Common myeloid progenitor, CD34-positive (primary cell): Measurements from ENCODE around the gene MAP2K6.

Experiments used
- CTCF ChIA-PET: fragments of 350-600 bp; sonication (Branson Sonifier 250); formaldehyde crosslinking; loops from one replicate; lab custom pipeline; 2021; ENCODE audit warnings: antibody characterized with exemption; lab: Charles Lee
- POLR2A ChIA-PET: fragments of 350-600 bp; sonication (Branson Sonifier 250); formaldehyde crosslinking; loops from one replicate; lab custom pipeline; 2021; ENCODE audit warnings: antibody characterized with exemption; lab: Charles Lee
- DNase-seq, 3 donors: peaks; one replicate each; pipeline versions ENCODE4 v3.0.0 to v3.0.0-alpha.2; 2013
- H3K27ac ChIP-seq, 2 experiments: 1 replicate in 1 of 2; 2 replicates in 1 of 2; pipeline ENCODE4 v1.7.0; 2013; ENCODE audit warnings: inconsistent platforms in 2 of 2, low read length in 2 of 2, mild to moderate bottlenecking in 2 of 2, low read depth in 1 of 2, moderate library complexity in 1 of 2; ENCODE audit not compliant: severe bottlenecking in 2 of 2, insufficient read depth in 1 of 2, poor library complexity in 1 of 2
- H3K27me3 ChIP-seq, 5 experiments: replicated peaks in 2 of 5; 1 replicate in 3 of 5; 2 replicates in 2 of 5; pipeline versions ENCODE4 v1.6.1 to v1.7.0; 2013; ENCODE audit warnings: low read length in 4 of 5, mild to moderate bottlenecking in 2 of 5, moderate library complexity in 2 of 5, inconsistent platforms in 1 of 5; ENCODE audit not compliant: insufficient read depth in 5 of 5, control insufficient read depth in 4 of 5
- H3K36me3 ChIP-seq, 4 experiments: 1 replicate in 2 of 4; 2 replicates in 2 of 4; pipeline versions ENCODE4 v1.6.1 to v1.7.0; 2013; ENCODE audit warnings: low read length in 3 of 4, control low read depth in 1 of 4, mild to moderate bottlenecking in 1 of 4; ENCODE audit not compliant: control insufficient read depth in 4 of 4, insufficient read depth in 4 of 4
- H3K4me1 ChIP-seq, 4 experiments: 1 replicate in 3 of 4; 2 replicates in 1 of 4; pipeline versions ENCODE4 v1.6.1 to v1.7.1; 2013; ENCODE audit warnings: low read length in 3 of 4, mild to moderate bottlenecking in 3 of 4, control low read depth in 1 of 4, inconsistent platforms in 1 of 4, moderate library complexity in 1 of 4; ENCODE audit not compliant: control insufficient read depth in 4 of 4, insufficient read depth in 4 of 4; ENCODE audit errors: control extremely low read depth in 1 of 4
- H3K4me3 ChIP-seq, 7 experiments: 1 replicate in 4 of 7; 2 replicates in 3 of 7; pipeline versions ENCODE4 v1.5.1 to v1.7.0; 2013; ENCODE audit warnings: mild to moderate bottlenecking in 7 of 7, low read length in 6 of 7, moderate library complexity in 6 of 7, inconsistent platforms in 2 of 7, low read depth in 2 of 7, control low read depth in 1 of 7; ENCODE audit not compliant: insufficient read depth in 4 of 7, control insufficient read depth in 1 of 7; ENCODE audit errors: extremely low read depth in 1 of 7
- H3K9me3 ChIP-seq, 5 experiments: 1 replicate in 4 of 5; 2 replicates in 1 of 5; pipeline versions ENCODE4 v1.6.1 to v1.7.1; 2013; ENCODE audit warnings: low read length in 4 of 5, mild to moderate bottlenecking in 2 of 5, inconsistent platforms in 1 of 5, low read depth in 1 of 5, moderate library complexity in 1 of 5; ENCODE audit not compliant: control insufficient read depth in 4 of 5, insufficient read depth in 2 of 5; ENCODE audit errors: control extremely low read depth in 1 of 5
- WGBS: methylation state at CpG from one replicate; pipeline ENCODE4 v1.1.5; 2013; ENCODE audit not compliant: insufficient coverage; 5-methylcytosine and 5-hydroxymethylcytosine counted together

Gene MAP2K6

DNA sequence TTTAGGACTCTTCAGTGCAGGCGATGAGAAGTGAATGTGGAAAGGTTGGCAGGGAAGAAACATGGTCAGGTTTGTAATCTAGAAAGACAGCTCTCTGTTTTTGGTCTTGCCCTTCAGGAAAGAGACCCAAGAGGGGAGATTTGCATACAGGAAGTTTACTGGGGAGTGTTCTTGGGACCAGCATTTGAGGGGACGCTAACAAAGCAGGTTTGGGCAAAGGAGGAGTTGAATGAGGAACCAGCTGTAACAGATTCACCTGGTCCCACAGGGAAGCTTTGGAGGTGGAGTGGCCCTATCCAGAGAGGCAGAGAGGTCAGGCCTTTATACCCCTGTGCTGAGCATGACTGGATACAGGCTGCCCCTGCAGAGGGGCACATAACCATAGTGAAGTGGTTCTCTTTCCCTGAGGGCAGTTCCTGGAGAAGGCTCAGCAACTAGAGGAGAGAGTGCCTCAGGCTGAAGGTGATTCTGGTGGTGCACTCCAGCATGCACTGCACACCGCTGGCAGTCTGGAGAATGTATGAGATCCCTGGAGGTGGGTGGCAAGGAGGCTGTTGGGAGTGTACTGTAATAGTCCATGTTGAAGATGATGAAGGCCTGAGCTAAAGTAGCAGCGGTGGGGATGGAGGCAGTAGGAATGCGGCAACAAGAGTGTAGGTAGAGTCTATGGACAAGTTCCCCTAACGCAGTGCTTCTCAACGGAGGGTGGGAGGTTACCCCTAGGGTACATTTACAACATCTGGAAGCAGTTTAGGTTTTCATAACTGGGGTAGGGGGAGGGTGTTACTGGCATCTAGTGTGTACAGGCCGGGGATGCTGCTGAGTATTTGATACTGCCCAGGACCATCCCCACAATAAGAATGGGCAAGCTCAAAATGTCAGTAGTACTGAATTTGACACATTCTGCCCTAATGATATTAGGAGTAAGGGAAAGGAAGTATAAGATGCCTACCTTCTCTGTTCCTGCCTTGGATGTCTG is 37.2 kb downstream of the MAP2K6 start:
- ChIA-PET POLR2A (no interaction called here), CTCF (no interaction called here)
- H3K9me3 ChIP-seq, result no peaks in the 10 kb centered on the region
- 95% methylated on average over 8 of the region's 8 CpGs for WGBS
- no peak overlapping the region for H3K27ac ChIP-seq
- peaks cover 0 to 3% (median 0%) of the 10 kb centered on the region in 4 experiments for H3K36me3 ChIP-seq
- H3K4me1 ChIP-seq, result no peaks in the 10 kb centered on the region
- no peak overlapping the region for H3K4me3 ChIP-seq
- peaks cover 0 to 3% (median 0%) of the 10 kb centered on the region in 5 experiments for H3K27me3 ChIP-seq
- no peak for DNase-seq

GRCh38 chr17:69452664-69453260 is 38.3 kb downstream of the MAP2K6 start:
- ChIA-PET POLR2A (no interaction called here), CTCF (interaction anchor here (0.8 kb wide), 1 partner anchor 19 kb away, joined by 3 read pairs; no protein-coding TSS in a partner anchor)
- Histone ChIP-seq H3K36me3 (peaks cover 0 to 4% (median 0%) of the 10 kb centered on the region in 4 experiments), H3K27me3 (peaks cover 0 to 3% (median 0%) of the 10 kb centered on the region in 5 experiments), H3K9me3 (no peaks in the 10 kb centered on the region), H3K4me1 (no peaks in the 10 kb centered on the region), H3K4me3 (no peak overlapping the region), H3K27ac (no peak overlapping the region)
- DNase-seq, result no peak
- WGBS, result 97% methylated on average over 7 of the region's 8 CpGs

DNA sequence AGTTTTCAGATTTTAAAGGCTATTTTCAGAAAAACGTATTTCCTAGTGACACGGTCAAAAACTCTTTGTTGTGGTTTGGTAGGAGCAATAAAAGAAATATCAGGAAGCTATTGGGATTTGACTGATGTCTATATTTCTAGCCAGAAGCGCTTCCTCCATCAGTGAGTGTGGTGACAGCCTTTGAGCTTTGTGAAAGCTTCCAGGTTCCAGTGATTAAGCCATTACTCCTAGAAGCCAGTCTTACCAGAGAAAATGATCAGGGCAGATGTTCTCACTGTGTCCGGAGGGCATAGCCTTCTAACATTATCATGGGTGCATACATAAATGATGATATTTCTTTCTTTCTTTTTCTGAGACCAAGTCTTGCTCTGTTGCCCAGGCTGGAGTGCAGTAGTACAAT is 39.6 kb downstream of the MAP2K6 start:
- no peaks in the 10 kb centered on the region for H3K9me3 ChIP-seq
- H3K36me3 ChIP-seq, result peaks cover 0 to 4% (median 0%) of the 10 kb centered on the region in 4 experiments
- CTCF ChIA-PET, result no interaction called here

GRCh38 chr17:69455040-69455439 is 40.5 kb downstream of the MAP2K6 start:
- Histone ChIP-seq H3K4me3 (no peak overlapping the region), H3K27ac (no peak overlapping the region), H3K27me3 (peaks cover 0 to 2% (median 0%) of the 10 kb centered on the region in 5 experiments), H3K4me1 (no peaks in the 10 kb centered on the region), H3K36me3 (peaks cover 0 to 4% (median 0%) of the 10 kb centered on the region in 4 experiments), H3K9me3 (no peaks in the 10 kb centered on the region)
- CTCF ChIA-PET, result no interaction called here
- 83% methylated on average over 1 of the region's 1 CpG for WGBS
- no peak for DNase-seq
- POLR2A ChIA-PET, result no interaction called here

More for the DNA sequence above, 39.6 kb downstream of the MAP2K6 start:
- WGBS, result 80% methylated on average over 1 of the region's 4 CpGs
- POLR2A ChIA-PET, result no interaction called here
- Histone ChIP-seq H3K27ac (no peak overlapping the region), H3K4me3 (no peak overlapping the region), H3K27me3 (peaks cover 0 to 2% (median 0%) of the 10 kb centered on the region in 5 experiments), H3K4me1 (no peaks in the 10 kb centered on the region)
- DNase-seq, result no peak

DNA sequence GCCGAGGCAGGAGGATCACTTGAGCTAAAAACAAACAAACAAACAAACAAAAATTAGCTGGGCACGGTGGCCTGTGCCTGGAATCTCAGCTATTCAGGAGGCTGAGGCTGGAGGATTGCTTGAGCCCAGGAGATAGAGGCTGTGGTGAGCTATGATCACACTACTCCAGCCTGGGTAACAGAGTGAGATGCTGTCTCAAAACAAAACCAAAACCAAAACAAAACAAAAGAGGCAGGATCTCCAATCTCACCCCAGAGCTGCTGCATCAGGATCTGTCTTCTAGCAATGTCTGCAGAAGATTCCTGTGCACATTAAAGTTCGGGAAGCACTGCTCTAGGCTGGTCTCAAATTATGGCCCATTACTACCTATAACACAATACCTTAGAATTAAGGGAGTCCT is 43.1 kb downstream of the MAP2K6 start:
- ChIA-PET POLR2A (interaction anchor here (0.6 kb wide), 1 partner anchor 95 kb away, joined by 3 read pairs; no protein-coding TSS in a partner anchor), CTCF (interaction anchor here (1.0 kb wide), 1 partner anchor 29 kb away, joined by 3 read pairs; no protein-coding TSS in a partner anchor)

DNA sequence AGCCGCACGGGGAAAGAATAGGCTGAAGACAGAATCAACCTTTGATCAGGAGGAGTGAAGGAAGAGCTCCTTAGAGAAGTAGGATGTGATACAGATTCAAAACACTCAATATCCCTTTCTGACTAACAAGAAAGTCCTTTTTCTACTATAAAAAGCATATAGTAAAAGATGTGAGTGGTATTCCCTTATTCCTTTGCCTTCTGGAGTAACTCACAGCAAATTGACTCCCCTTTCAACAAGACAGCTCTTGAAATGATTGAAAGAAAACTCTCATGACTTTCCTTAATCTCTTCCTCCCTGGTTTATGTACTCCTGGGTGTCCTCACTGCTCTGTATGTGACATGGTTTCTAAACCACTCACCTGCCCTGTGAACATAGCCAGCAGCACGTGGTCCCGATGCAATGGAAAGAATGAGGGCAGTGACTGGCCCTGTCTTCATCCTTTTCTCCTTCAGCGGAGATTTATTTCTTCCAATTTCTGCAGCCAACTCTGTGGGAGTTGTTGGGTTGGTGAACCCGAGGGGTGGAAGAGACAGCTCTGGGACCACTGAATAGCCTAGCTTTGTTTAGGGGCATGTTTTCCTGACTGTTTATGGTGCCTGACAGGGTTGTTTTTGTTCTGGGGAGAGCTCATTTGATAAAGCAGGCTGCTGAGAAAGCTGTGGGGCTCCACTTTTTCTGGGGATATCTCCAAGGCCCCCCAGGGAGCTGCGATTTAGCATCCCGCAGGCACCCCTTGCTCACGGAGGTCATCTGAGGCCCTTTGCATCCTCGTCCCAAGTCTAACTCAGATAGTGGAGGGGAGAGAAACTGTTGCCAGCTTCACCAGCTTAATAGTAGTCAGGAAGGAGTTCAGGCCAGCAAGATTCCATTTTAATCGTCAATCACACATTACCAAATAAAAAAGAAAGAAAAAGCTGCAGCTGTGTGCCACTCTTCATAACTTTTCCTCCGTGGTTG is 46.7 kb downstream of the MAP2K6 start:
- POLR2A ChIA-PET, result no interaction called here
- CTCF ChIA-PET, result interaction anchor here (1.3 kb wide), 1 partner anchor 31 kb away, joined by 4 read pairs; no protein-coding TSS in a partner anchor
- 100% methylated on average over 8 of the region's 12 CpGs for WGBS
- Histone ChIP-seq H3K36me3 (peaks cover 0 to 4% (median 0%) of the 10 kb centered on the region in 4 experiments), H3K27me3 (peaks cover 0 to 2% (median 0%) of the 10 kb centered on the region in 5 experiments), H3K27ac (no peak overlapping the region), H3K9me3 (no peaks in the 10 kb centered on the region), H3K4me1 (no peaks in the 10 kb centered on the region), H3K4me3 (no peak overlapping the region)
- DNase-seq, result no peak

More for the DNA sequence above, 43.1 kb downstream of the MAP2K6 start:
- Histone ChIP-seq H3K36me3 (peaks cover 0 to 4% (median 0%) of the 10 kb centered on the region in 4 experiments), H3K27me3 (peaks cover 0 to 2% (median 0%) of the 10 kb centered on the region in 5 experiments), H3K27ac (no peak overlapping the region), H3K4me1 (no peaks in the 10 kb centered on the region), H3K9me3 (no peaks in the 10 kb centered on the region), H3K4me3 (no peak overlapping the region)
- WGBS, result 100% methylated on average over 1 of the region's 3 CpGs
- no peak for DNase-seq
